Caco-2 (cell line): ENCODE data around the gene ARHGEF18. TPM values are rescaled to one million over a fixed set of nuclear protein-coding genes. Genes with fewer than 3 reads are reported as not detected.

Experiments used
- BruUV-seq: library from RNA; stranded (reverse); fragments of 400-500 nt; replicated peaks from 2 replicates; lab custom pipeline; 2021; lab: Mats Ljungman, UMichigan
- CTCF ChIA-PET: fragments of 300-600 bp; sonication (Branson Sonifier 250); formaldehyde crosslinking; loops from one replicate; lab custom pipeline; 2022; ENCODE audit warnings: antibody characterized with exemption; lab: Charles Lee
- POLR2A ChIA-PET: fragments of 300-600 bp; sonication (Branson Sonifier 250); formaldehyde crosslinking; loops from one replicate; lab custom pipeline; 2022; ENCODE audit warnings: antibody characterized with exemption; lab: Charles Lee
- DNase-seq, 2 experiments: peaks; one replicate each; pipeline versions ENCODE4 v3.0.0 to v3.0.0-alpha.2; 2020 to 2022
- H3K27me3 ChIP-seq: replicated peaks from 2 replicates; pipeline ENCODE4 v1.6.0; 2011; ENCODE audit warnings: low read length; ENCODE audit not compliant: control insufficient read depth, insufficient read depth
- H3K36me3 ChIP-seq: 2 replicates; pipeline ENCODE4 v1.5.1; 2011; ENCODE audit warnings: low read length; ENCODE audit not compliant: control insufficient read depth, insufficient read depth
- H3K4me1 ChIP-seq: fragments of 250-450 bp; sonication (Bioruptor Pico); 2 replicates; pipeline ENCODE4 v1.5.1; 2020; ENCODE audit warnings: mild to moderate bottlenecking
- H3K4me3 ChIP-seq: 2 replicates; pipeline ENCODE4 v1.5.1; 2011; ENCODE audit warnings: low read depth, mild to moderate bottlenecking, control low read depth, low read length
- H3K9me3 ChIP-seq: fragments of 250-450 bp; sonication (Bioruptor Pico); 2 replicates; pipeline ENCODE4 v1.5.1; 2020; ENCODE audit warnings: mild to moderate bottlenecking, moderate library complexity
- H3K27ac Mint-ChIP-seq: one replicate; pipeline ENCODE4 v1.8.0; 2022; ENCODE audit warnings: mixed read lengths; ENCODE audit not compliant: unreplicated experiment
- H3K27me3 Mint-ChIP-seq: one replicate; pipeline ENCODE4 v1.8.0; 2022; ENCODE audit warnings: mixed read lengths; ENCODE audit not compliant: insufficient read depth, unreplicated experiment
- H3K36me3 Mint-ChIP-seq: one replicate; pipeline ENCODE4 v1.8.0; 2022; ENCODE audit warnings: mild to moderate bottlenecking, mixed read lengths; ENCODE audit not compliant: insufficient read depth, unreplicated experiment
- H3K4me1 Mint-ChIP-seq: one replicate; pipeline ENCODE4 v1.8.0; 2022; ENCODE audit warnings: low read depth, mixed read lengths; ENCODE audit not compliant: unreplicated experiment
- H3K4me3 Mint-ChIP-seq: one replicate; pipeline ENCODE4 v1.8.0; 2022; ENCODE audit warnings: mild to moderate bottlenecking, moderate library complexity, mixed read lengths; ENCODE audit not compliant: unreplicated experiment
- H3K9me3 Mint-ChIP-seq: one replicate; pipeline ENCODE4 v1.8.0; 2022; ENCODE audit warnings: mixed read lengths; ENCODE audit not compliant: unreplicated experiment
- intact Hi-C: fragments of 100-400 bp; cut with micrococcal nuclease; formaldehyde crosslinking; loops from one replicate; pipeline ENCODE4 v1.10.0; 2022; ENCODE audit not compliant: unreplicated experiment
- total RNA-seq: library from RNA; stranded (reverse); gene quantifications from 2 replicates; pipeline ENCODE4 v1.2.3, GENCODE V29; 2022
- TF ChIP-seq, protein P1 (sequence below), 2 experiments: fragments of 200-600 bp in 1 of 2; IDR thresholded peaks; 1 replicate in 1 of 2; 2 replicates in 1 of 2; pipeline versions ENCODE4 v1.5.1 to v1.8.0; 2011 to 2022; ENCODE audit warnings: antibody characterized with exemption in 1 of 2, control low read depth in 1 of 2, inconsistent platforms in 1 of 2, low read depth in 1 of 2, low read length in 1 of 2, mild to moderate bottlenecking in 1 of 2, moderate library complexity in 1 of 2; ENCODE audit not compliant: insufficient read depth in 1 of 2, severe bottlenecking in 1 of 2, unreplicated experiment in 1 of 2

Gene ARHGEF18
- total RNA-seq, 1 experiment from 2014 or later = 53.1 TPM

DNA sequence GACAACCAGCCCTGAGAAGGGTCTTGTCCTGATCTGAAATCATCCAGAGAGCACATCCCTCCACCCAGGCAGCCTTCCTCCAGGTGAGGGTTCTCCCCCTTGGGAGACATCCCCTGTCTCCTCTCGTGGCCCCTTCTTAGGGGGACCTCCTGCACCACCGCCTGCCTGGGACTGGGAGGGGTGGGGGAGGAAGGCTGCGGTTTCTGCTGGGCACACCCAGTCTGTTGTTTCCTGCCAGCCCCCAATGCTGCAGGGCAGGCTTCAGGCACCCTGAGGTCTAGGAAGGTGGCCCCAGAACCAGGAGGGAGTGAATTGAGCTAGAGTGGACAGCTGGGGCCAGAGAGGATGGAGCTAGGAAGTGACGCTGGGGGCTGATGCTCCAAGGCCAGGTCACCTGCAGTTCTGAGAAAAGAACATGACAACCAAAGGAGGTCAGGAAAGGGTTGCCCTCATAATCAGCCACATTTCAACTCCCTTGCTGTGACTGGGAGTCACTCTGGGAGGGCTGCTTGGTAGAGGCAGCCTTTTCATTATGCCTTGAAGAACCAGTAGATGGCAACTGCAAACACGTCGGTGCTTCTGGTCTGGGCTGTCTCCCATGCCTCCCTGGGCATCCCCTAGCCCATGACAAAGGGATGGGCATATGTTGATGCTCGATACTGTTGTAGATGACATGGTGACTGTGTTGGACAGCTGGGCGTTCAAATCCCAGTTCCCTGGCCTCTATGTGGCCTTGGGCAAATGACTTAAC is 1.4 kb downstream of the ARHGEF18 start:
- H3K4me1 Mint-ChIP-seq = peaks cover 12% of the 10 kb centered on the region
- no peak overlapping the region for H3K4me3 ChIP-seq
- H3K27ac Mint-ChIP-seq = no peak overlapping the region
- H3K27me3 ChIP-seq = no peaks in the 10 kb centered on the region
- no peaks in the 10 kb centered on the region for H3K9me3 Mint-ChIP-seq
- TF ChIP-seq, protein P1, sequence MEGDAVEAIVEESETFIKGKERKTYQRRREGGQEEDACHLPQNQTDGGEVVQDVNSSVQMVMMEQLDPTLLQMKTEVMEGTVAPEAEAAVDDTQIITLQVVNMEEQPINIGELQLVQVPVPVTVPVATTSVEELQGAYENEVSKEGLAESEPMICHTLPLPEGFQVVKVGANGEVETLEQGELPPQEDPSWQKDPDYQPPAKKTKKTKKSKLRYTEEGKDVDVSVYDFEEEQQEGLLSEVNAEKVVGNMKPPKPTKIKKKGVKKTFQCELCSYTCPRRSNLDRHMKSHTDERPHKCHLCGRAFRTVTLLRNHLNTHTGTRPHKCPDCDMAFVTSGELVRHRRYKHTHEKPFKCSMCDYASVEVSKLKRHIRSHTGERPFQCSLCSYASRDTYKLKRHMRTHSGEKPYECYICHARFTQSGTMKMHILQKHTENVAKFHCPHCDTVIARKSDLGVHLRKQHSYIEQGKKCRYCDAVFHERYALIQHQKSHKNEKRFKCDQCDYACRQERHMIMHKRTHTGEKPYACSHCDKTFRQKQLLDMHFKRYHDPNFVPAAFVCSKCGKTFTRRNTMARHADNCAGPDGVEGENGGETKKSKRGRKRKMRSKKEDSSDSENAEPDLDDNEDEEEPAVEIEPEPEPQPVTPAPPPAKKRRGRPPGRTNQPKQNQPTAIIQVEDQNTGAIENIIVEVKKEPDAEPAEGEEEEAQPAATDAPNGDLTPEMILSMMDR (IDR thresholded peaks at IDR 0.05; ENCODE audit: insufficient read depth in 1 of 2, low read depth in 1 of 2, low read length in 1 of 2, severe bottlenecking in 1 of 2, unreplicated experiment in 1 of 2) = no peak
- BruUV-seq = no TSS peak
- no peaks in the 10 kb centered on the region for H3K36me3 Mint-ChIP-seq
- H3K4me1 ChIP-seq = no peaks in the 10 kb centered on the region
- H3K9me3 ChIP-seq = no peaks in the 10 kb centered on the region; the same call in 1 of the 2 replicates
- H3K36me3 ChIP-seq = no peaks in the 10 kb centered on the region
- no peak overlapping the region for H3K4me3 Mint-ChIP-seq
- intact Hi-C loops = loop anchor here (5.0 kb wide), 1 partner anchor 47 kb away; no protein-coding TSS in a partner anchor
- DNase-seq = peak in 1 of 2 experiments; percentile 15
- H3K27me3 Mint-ChIP-seq = no peaks in the 10 kb centered on the region
- POLR2A ChIA-PET = no interaction called here
- CTCF ChIA-PET = interaction anchor here (0.6 kb wide), 1 partner anchor 1063 kb away, joined by 3 read pairs; the partner anchor contains the start of gene MARCHF2

DNA sequence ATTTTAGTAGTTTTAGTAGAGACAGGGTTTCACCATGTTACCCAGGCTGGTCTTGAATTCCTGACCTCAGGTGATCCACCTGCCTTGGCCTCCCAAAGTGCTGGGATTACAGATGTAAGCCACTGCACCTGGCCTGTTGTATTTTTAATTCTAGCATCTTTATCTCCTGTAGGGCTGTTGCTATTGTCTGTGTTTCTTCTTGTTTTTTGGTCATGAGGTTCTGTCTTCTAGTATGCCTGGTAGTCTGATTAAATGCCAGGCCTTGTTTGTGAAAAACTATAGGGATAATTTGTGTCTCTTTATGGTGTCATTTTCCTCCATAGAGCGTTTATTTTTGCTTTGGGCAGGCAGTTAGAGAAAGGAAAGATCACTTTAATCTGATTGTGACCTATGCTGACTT is 3.1 kb downstream of the ARHGEF18 start:
- TF ChIP-seq, protein P1 (IDR thresholded peaks at IDR 0.05; ENCODE audit: insufficient read depth in 1 of 2, low read depth in 1 of 2, low read length in 1 of 2, severe bottlenecking in 1 of 2, unreplicated experiment in 1 of 2) = no peak
- intact Hi-C loops = loop anchor here (5.0 kb wide), 1 partner anchor 45 kb away; no protein-coding TSS in a partner anchor
- ChIA-PET POLR2A (no interaction called here), CTCF (no interaction called here)
- Histone ChIP-seq H3K4me1 (no peaks in the 10 kb centered on the region), H3K27me3 (no peaks in the 10 kb centered on the region), H3K4me3 (no peak overlapping the region), H3K9me3 (no peaks in the 10 kb centered on the region; the same call in 1 of the 2 replicates), H3K36me3 (no peaks in the 10 kb centered on the region)
- H3K4me3 Mint-ChIP-seq = no peak overlapping the region
- DNase-seq = no peak
- no peaks in the 10 kb centered on the region for H3K27me3 Mint-ChIP-seq
- no TSS peak for BruUV-seq
- H3K4me1 Mint-ChIP-seq = peaks cover 12% of the 10 kb centered on the region
- no peaks in the 10 kb centered on the region for H3K9me3 Mint-ChIP-seq
- no peak overlapping the region for H3K27ac Mint-ChIP-seq
- no peaks in the 10 kb centered on the region for H3K36me3 Mint-ChIP-seq

DNA sequence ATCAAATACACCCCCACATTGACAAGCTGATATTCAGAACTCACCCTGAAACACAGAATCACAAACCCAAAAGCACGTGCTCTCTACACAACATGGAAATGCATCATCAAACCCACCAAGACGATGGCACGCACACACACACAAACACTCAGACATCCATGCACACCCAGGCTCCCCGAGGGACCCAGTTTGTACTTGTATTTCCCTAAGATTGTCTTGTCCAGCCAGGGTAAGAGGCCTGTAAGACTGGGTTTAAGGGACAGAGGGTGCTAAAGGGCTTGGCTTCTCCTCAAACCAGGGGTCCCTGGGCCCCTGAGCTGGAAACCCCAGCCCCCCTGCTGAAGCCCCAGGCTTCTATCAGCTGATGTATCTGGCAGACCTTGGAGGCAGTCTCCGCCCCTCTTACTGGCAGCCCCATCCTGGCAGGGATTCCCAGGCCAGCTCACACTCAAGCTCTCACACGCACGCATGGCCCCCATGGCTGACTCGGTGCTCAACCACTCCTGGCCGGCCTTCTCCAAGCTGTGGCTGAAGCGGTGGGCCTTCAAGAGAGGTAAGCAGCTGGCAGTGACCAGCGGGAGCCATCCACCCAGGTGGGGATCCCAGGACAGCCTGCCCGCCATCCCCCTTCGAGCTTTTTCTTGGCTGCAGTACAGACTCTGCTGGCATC is 6.5 kb downstream of the ARHGEF18 start:
- no peaks in the 10 kb centered on the region for H3K36me3 ChIP-seq
- POLR2A ChIA-PET = no interaction called here
- no peak overlapping the region for H3K4me3 Mint-ChIP-seq
- CTCF ChIA-PET = interaction anchor here (0.6 to 2.7 kb wide), 5 partner anchors 12 to 183 kb away, joined by 3 to 18 read pairs (median 5); no protein-coding TSS in a partner anchor
- TF ChIP-seq, protein P1 (IDR thresholded peaks at IDR 0.05; ENCODE audit: insufficient read depth in 1 of 2, low read depth in 1 of 2, low read length in 1 of 2, severe bottlenecking in 1 of 2, unreplicated experiment in 1 of 2) = no peak
- intact Hi-C loops = no loop called here
- no peak overlapping the region for H3K4me3 ChIP-seq
- peaks cover 11% of the 10 kb centered on the region for H3K9me3 Mint-ChIP-seq
- H3K27me3 ChIP-seq = no peaks in the 10 kb centered on the region
- no peaks in the 10 kb centered on the region for H3K36me3 Mint-ChIP-seq
- H3K9me3 ChIP-seq = no peaks in the 10 kb centered on the region
- DNase-seq = no peak
- H3K27me3 Mint-ChIP-seq = peaks cover 3% of the 10 kb centered on the region
- peak overlapping the region; percentile 33 for H3K27ac Mint-ChIP-seq
- H3K4me1 Mint-ChIP-seq = peaks cover 12% of the 10 kb centered on the region
- no peaks in the 10 kb centered on the region for H3K4me1 ChIP-seq
- BruUV-seq = no TSS peak
